ENCODE results near the gene HOTAIR.

HOTAIR gene

GRCh38 chr12:53939141-53940108 lies 35.3 kb downstream of the HOTAIR start:
- DNase-seq, result no peak

DNA sequence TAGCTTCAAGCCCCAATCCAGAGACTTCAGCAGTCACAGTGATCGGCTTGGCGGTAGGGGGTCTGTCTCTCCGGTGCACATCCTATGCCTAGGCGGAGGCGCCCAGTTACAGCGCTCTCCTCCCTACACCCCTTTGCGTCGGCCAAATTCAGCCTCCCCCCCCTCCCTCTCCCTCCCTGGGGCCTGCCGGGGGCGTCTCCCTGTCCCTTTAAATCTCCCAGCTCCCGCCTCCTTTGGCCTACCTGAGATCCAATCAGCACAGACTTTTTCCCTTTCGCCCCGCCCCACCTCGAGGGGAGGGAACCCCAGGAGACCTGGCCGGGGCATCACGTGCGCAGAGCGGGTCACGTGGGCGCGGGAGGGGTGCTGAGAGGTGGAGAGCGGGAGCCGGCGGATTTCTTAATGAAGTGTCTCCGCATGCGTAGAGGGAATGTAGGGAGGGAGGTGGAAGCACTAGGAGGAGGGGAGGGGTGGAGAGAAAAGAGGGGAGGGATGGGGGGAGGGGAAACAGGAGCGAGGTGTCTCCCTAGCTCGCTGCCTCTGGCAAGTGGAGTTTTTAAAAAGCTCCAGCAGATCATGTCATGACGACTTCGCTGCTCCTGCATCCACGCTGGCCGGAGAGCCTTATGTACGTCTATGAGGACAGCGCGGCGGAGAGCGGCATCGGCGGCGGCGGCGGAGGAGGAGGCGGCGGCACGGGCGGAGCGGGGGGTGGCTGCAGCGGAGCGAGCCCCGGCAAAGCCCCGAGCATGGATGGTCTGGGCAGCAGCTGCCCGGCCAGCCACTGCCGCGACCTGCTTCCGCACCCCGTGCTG lies 36.2 kb downstream of the HOTAIR start, which contains the start of gene HOXC13:
TSS of gene HOXC13 (plus strand) at position 506 of the 815 bp plus-strand sequence. CDS start at position 582, 76 bp downstream.
- DNase-seq, result peak; percentile 75

DNA sequence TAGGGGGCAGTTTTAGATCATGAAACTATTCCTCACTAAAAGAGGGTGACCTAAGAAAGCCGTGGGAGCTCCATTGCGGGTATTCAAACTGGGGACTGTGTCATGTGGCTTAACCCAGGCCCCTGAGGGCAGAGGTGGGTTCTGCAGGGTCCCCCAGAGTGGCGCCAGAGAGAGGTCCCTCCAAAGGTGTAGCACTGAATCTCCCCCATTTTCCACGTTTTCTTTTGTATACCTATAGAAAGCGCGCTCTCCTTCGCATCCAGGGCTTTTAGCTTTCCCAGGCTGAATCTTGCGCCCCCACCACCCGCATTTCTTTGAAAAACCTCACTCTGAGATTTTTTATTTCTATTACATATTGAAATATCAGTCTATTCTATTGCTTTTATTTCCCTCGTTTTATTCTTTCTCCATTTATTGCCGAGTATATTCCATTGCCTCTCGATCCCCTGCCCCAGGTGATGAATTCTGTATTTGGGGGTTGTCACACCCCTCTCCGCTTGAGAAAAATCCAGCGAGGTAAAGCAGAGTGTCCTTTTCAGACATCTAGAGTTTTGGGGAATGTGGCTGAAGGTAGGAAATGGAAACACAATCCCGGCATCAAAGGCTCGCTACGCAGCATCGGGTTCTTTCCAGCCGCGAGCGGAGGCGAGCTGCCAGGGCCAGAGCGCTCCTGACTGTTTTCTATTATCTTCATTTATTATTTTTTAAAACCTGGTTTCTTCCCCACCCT lies 37.0 kb downstream of the HOTAIR start:
- no peak for DNase-seq

DNA sequence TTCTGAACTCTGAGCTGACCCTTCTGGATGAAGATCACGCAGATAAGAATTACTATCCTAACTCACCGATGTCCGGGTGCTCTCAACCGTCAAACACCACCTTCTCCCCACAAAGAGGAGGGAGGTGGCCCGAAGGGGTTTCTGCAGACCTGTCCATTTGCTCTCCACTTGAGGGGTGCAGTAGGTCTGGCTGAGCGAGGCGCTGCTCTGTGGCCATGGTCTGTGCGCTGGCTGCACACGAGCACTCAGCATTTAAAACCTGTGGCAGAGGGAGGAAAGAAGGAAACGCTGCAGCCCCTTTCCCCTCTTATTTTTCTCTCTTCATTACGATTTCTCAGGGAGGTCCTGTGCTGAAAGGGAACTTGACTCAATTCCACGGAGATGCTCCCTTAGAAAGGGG lies 37.7 kb downstream of the HOTAIR start:
- DNase-seq, result no peak

GRCh38 chr12:53935383-53936341 lies 39.1 kb downstream of the HOTAIR start:
- DNase-seq, result no peak

DNA sequence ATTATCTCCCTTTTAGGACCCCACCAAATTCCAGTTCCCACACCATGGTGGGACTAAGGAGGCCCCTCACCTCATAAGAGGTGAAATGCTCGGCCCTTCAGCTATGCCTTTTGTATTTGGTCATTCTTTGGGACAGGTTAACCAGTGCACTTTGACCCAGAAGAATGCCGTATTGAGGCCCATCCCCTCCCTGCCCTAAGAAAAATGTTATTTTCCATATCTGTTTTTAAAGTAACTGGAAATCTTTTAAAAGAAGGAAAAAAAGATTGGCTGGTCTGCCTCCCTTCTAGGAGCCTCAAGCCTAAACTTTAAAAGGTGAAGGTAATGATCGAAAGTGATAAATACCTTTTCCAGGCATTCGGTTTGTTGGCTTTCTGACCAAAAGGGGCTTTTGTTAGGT lies 41.8 kb downstream of the HOTAIR start:
- no peak for DNase-seq

DNA sequence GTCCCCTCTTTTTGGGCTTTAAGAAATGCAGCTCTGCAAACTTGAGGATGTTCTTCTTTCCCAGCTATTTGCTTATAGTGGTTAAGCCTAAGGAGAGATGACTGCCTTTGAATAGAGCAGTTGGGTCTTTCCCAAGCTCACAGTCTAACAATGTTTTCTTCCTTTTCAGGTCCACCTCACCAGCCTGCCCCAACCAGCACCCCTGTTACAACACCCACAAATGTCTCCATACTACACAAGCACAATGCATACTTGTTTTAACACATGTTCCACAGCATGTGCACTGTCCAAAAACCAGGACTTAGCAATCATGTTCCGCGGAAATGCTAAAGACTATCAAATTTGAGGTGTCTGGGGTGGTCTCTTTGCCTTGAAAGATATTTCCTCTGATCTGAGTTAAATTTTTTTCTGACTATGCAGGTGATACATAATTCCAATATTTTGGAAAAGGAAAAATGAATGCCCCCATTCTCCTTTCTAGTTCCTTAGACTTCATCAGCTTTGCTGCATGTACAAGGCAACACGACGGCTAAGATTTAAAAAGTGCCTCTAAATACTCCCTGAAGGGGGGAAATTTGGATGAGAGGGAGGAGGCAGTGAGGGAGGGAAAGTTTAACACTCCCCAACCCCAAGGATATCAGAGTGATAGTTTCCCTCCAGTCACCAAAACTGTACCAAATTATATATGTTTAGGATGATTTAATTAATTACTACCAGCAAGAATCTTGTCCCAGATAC lies 42.7 kb downstream of the HOTAIR start:
- no peak for DNase-seq

- no peak for DNase-seq
These were observed 44.0 kb downstream of the HOTAIR start for GRCh38 chr12:53930591-53931255.

DNA sequence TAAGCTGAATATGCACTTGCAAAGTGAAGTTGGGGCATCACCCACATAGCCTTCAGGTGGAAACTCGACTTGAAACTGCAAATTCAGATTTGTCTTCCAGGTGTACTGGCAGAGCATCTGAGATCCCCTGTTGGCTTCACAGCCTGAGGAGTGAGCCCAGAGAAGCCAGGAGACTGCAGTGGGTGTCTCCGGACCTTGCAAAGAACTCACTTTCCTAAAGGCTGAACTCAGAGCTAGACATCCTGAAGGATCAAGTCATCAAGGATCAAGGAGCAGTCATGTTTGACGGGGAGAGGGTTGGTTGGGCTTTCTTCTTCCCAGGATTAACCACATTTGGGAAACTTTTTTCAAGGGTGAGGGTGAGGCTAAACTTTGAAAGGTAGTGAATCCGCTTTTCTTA lies 45.2 kb downstream of the HOTAIR start:
- no peak for DNase-seq

GRCh38 chr12:53928054-53928835 lies 46.5 kb downstream of the HOTAIR start:
- no peak for DNase-seq

DNA sequence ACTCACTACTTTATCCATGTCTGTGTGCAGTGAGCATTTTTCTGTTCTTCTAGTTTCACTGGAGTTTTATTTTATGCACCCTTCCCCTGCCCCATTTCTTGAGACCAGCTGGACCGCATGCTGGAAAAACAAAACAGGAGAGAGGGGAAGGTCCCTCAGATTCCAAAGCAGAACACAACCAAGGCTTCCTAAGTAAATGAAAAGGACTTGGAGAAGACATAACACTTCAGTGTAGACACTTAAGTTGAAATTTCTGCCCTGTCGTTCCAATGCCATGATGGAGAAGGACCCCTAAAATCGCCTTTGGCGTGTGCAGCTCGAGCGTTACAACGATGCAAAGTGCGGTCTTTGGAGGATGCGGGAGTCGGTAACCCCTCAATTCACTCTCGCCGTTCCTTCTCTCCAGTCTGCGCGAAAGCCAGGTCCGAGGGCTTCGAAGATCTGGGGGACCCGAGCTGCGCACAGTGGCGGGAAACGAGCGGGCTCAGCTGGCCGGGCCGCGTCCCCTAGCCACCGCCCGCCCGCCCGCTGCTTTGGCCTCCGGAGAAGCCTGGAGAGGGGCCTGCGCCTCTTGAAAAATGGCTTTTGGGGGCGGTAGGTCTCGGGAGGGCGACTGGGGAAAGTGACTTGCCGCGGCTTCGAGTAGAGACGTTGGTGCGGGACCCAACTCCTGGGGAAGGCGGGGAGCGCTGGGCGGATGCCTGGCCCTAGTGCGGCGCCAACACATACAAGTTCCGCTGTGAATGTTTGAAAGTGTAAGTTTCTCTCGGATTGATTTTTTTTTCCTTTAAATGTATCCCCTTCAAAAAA lies 47.3 kb downstream of the HOTAIR start:
- DNase-seq, result no peak

DNA sequence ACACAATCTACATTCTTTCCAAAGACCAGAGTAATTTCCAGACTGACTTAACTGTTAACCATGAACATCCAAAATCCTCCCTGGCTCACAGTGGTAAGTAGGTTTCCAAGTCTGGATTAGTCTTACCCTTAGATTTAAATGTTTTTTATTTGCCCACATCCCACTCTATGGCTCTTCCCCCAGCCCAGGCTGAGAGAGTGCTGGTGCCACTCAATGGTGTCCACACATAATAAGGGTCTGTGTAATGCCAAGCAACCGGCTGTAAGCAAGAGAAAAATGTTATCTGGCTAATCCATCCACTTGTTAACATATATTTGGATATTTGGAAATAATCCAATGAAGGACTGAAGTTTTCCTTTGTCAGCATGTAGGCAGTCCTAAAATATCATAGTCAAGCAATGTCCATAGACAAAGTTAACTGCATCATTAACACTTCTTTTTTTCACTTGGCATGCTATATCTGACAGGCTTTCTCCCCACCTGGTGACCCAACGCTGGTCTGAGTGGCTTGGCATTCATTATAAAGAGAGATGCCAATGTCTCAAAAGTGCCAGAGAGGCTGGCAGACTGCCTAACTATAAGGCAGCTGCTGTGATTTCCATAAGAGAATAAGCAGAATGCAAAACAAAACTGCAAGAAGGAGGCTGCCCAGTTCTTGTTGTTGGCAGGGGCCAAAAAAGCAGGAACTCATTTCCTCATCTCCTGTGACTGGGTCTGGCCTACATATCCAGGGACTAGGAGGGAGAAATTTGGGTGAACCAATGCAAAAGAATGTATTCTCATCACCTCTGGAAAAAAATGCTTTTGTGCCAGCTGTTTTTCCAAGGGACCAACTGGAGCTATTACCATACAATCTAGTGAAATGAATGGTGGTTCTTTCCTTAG lies 50.0 kb downstream of the HOTAIR start:
- DNase-seq, result no peak

DNA sequence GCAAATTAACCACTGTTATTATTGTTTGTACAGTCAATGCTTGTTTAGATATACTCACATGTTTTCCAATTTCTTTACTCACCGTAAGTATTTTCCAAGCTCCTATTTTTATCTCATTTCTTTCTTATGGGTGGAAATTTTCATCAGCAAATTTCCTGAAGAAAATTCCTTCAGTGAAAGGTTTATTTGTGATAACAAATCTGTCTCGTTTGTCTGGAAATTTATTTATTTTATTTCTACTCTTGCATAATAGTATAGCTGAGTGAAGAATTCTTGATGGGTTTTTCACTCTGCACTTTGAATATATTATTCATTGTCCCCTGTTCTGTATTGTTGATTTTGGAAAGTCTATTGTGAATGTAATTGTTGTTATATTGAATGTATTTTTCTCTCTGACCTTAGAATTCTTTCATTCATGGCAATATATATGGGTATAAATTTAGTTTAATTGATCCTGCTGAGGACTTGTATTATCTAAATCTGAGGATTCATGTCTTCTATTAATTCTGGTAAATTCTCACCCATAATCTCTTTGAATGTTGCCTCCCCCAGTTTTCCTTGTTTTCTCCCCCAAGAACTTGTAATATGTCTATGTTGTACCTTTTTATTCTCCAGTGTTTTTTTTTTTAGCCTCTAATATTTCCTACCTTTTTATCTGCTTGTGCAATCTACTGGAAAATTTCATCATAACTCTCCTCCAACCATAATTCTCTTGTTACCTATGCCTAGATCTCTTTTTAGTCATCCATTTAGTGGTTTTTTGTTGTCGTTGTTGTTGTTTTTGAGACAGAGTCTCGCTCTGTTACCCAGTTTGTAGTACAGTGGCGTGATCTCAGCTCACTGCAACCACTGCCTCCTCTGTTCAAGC lies 57.7 kb downstream of the HOTAIR start:
- no peak for DNase-seq
